Measurements from ENCODE around the gene MRPS21. TPM values are rescaled to one million over a fixed set of nuclear protein-coding genes. Genes with fewer than 3 reads are reported as not detected.
A peak's percentile ranks its signal among the peaks of the same experiment; 100 is the strongest.

Gene MRPS21
- total RNA-seq, 1 donor from 2014 or later, result 65.0 TPM

GRCh38 chr1:150281221-150281757 lies 12.4 kb upstream of the MRPS21 start:
- DNase-seq (ENCODE audit: low read depth), result peak; percentile 49
- H3K36me3 Mint-ChIP-seq (ENCODE audit: low read depth, unreplicated experiment), result peaks cover 5% of the 10 kb centered on the region
- peak overlapping the region; percentile 98 for H3K27ac Mint-ChIP-seq (ENCODE audit: unreplicated experiment)
- TF ChIP-seq EZH2 (IDR thresholded peaks at IDR 0.05; ENCODE audit: insufficient read depth, low read length), result no peak
- TF ChIP-seq CTCF (IDR thresholded peaks at IDR 0.05; ENCODE audit: insufficient read depth, low read depth, low read length), result peak; percentile 54
- peaks cover 2% of the 10 kb centered on the region for H3K9me3 Mint-ChIP-seq (ENCODE audit: unreplicated experiment)
- Histone ChIP-seq H3K9ac (ENCODE audit: low read length) (peak overlapping the region; percentile 87), H3K79me2 (ENCODE audit: insufficient read depth, low read length) (no peaks in the 10 kb centered on the region), H3K36me3 (ENCODE audit: insufficient read depth, low read length) (no peaks in the 10 kb centered on the region), H3K4me2 (ENCODE audit: low read length) (peak overlapping the region; percentile 99), H4K20me1 (ENCODE audit: insufficient read depth, low read length) (no peaks in the 10 kb centered on the region), H3K4me3 (ENCODE audit: insufficient read depth, low read depth, low read length) (peak overlapping the region; percentile 63), H3K27ac (ENCODE audit: low read depth, low read length) (peak overlapping the region; percentile 67), H3K27me3 (ENCODE audit: insufficient read depth, low read length) (no peaks in the 10 kb centered on the region), H2AFZ (ENCODE audit: low read depth, low read length) (peak overlapping the region; percentile 90), H3K4me1 (ENCODE audit: insufficient read depth, low read length) (peaks cover 19% of the 10 kb centered on the region), H3K9me3 (ENCODE audit: insufficient read depth, low read depth, low read length) (no peaks in the 10 kb centered on the region)
- peaks cover 4% of the 10 kb centered on the region for H3K27me3 Mint-ChIP-seq (ENCODE audit: low read depth, unreplicated experiment)
- FAIRE-seq, result no peak
- H3K4me1 Mint-ChIP-seq (ENCODE audit: low read depth, unreplicated experiment), result peaks cover 8% of the 10 kb centered on the region
- H3K4me3 Mint-ChIP-seq (ENCODE audit: unreplicated experiment), result peak overlapping the region; percentile 95

GRCh38 chr1:150281758-150282557 lies 11.7 kb upstream of the MRPS21 start, which contains the start of gene CIART:
Gene CIART, plus strand, starts transcription at chr1:150282554. Its CDS starts 714 bp downstream, at chr1:150283268.
- Mint-ChIP-seq H3K9me3 (ENCODE audit: unreplicated experiment) (peaks cover 2% of the 10 kb centered on the region), H3K27me3 (ENCODE audit: low read depth, unreplicated experiment) (peaks cover 4% of the 10 kb centered on the region), H3K4me3 (ENCODE audit: unreplicated experiment) (peak within 1 kb of the TSS; percentile 95), H3K4me1 (ENCODE audit: low read depth, unreplicated experiment) (peaks cover 8% of the 10 kb centered on the region), H3K36me3 (ENCODE audit: low read depth, unreplicated experiment) (peaks cover 7% of the 10 kb centered on the region), H3K27ac (ENCODE audit: unreplicated experiment) (peak within 1 kb of the TSS; percentile 98)
- DNase-seq (ENCODE audit: low read depth) (peak; percentile 99), FAIRE-seq (peak; percentile 78)
- peak within 1 kb of the TSS; percentile 99 for H3K4me2 ChIP-seq (ENCODE audit: low read length)
- H3K9me3 ChIP-seq (ENCODE audit: insufficient read depth, low read depth, low read length), result no peaks in the 10 kb centered on the region
- no peaks in the 10 kb centered on the region for H3K79me2 ChIP-seq (ENCODE audit: insufficient read depth, low read length)
- peaks cover 19% of the 10 kb centered on the region for H3K4me1 ChIP-seq (ENCODE audit: insufficient read depth, low read length)
- TF ChIP-seq EZH2 (IDR thresholded peaks at IDR 0.05; ENCODE audit: insufficient read depth, low read length) (no peak), CTCF (IDR thresholded peaks at IDR 0.05; ENCODE audit: insufficient read depth, low read depth, low read length) (no peak)
- H3K9ac ChIP-seq (ENCODE audit: low read length), result peak within 1 kb of the TSS; percentile 87
- H3K36me3 ChIP-seq (ENCODE audit: insufficient read depth, low read length), result no peaks in the 10 kb centered on the region
- no peaks in the 10 kb centered on the region for H4K20me1 ChIP-seq (ENCODE audit: insufficient read depth, low read length)
- peak within 1 kb of the TSS; percentile 96 for H2AFZ ChIP-seq (ENCODE audit: low read depth, low read length)
- H3K27me3 ChIP-seq (ENCODE audit: insufficient read depth, low read length), result no peaks in the 10 kb centered on the region
- H3K4me3 ChIP-seq (ENCODE audit: insufficient read depth, low read depth, low read length), result peak within 1 kb of the TSS; percentile 74
- H3K27ac ChIP-seq (ENCODE audit: low read depth, low read length), result peak within 1 kb of the TSS; percentile 67

Measured in astrocyte (in vitro differentiated cells and primary cell).